ENCODE measurements around the gene HOXB2.

The HOXB2 gene

DNA sequence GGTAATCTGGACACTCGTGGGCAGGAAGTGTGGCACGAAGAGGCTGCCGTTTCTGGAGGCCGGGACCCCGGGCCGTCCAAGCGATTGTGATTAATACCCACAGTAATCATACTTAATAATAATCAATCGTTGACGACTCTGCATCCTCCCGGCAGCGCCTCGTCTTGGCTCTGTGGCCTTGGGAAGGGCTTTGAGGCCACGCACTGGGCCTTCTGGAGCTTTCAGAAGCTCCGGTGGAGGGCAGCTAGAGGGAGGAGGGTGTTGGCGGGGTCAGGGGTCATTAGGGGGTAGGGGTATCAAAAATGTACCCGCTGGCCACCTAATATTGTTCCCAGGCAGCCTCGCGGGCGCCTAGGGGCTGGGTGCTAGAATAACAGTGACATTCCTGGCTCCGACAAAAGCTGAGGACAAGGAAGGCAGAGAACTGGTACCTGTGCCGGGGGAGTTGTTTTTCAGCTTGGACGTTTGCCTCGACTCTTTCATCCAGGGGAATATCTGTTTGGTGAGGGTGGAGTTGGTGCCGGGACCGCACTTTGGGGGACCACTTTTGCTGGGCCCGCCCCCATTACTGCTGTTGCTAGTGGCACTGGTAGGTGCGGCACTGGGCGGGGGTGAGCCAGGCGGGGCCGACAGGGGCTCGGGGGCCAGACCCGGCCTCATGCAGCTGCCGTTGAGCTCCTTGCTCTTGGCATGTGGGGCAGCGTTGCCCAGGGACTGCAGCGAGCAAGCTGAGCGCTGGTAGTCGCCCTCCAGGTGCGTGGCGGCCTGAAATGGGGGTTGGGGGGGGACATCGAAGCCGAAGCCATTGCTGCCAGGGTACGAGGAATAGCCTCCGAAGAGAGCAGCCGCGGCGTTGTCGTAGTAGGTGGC lies 6.9 kb upstream of the HOXB2 start:
- no peak for DNase-seq

DNA sequence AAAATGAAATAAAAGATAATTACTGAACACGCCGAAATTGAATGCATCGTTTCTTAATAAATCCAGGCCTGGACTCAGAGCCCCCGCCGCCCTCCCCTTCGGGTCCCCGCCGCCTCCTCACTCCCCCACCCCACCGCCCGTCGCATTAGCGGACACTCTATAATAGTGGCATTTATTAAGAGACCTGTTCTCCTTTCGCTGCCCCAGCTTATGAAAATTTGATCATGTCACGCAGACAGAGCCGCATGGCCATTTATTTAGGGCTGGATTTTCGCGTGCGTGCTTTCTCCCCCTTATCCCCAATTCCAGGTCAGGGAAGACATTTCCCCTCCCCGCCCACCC lies 6.3 kb upstream of the HOXB2 start:
- no peak for DNase-seq

DNA sequence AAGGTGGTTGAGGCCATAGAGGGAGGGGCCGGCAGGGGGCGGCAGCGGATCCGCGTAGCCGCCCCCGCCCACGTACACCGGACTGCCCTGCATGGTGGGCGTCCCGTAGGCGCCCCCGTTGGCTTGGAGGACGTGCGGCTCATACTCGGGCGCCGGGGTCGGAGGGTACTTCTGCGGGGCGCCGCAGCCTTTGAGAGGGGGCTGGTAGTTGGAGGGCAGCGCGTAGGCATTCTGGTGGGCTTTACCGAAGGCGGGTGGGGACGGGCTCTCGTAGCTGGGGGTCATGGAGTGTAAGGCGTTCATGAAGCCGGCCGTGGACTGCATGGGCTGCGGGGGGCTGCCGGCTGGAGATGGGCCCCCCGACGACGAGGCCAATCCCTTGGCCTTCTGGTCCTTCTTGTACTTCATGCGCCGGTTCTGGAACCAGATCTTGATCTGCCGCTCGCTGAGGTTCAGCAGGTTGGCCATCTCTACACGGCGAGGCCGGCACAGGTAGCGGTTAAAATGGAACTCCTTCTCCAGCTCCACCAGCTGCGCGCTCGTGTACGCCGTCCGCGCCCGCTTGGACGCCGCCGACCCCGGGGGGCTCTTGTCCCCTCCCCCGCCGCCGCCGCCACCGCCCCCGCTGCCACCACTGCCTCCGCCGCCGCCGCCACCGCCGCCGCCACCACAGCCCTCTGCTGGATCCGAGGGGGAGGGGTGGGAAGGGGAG lies 5.7 kb upstream of the HOXB2 start:
- DNase-seq, result no peak

DNA sequence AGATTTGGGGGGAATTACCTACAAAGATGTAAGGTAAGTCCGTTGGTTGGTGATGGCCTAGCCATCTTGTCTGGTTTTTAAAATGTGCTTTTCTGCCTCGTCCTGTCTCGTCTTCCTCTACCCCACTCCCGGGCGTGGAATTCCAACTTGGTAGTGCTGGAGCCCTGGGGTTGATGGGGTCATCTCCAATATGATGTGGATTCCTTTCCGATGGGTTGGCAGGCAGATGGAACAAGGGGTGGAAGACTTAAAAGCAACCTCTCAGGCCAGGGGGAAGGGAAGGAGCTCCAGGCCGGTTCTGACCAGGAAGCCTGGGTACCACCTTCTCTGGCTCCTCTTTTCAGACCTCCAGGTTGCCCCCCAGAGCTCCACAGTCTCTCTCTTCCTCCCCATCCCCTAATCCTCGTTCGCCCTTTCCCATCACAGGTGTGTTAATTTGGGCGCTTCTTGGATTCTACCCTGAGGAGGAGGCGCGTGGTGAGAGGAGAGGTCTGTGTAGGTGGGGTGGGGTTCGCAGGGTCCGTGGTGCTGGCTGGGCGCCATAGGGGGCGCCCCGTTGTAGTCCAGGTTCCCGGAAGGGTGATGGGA lies 5.1 kb upstream of the HOXB2 start:
- DNase-seq, result no peak

DNA sequence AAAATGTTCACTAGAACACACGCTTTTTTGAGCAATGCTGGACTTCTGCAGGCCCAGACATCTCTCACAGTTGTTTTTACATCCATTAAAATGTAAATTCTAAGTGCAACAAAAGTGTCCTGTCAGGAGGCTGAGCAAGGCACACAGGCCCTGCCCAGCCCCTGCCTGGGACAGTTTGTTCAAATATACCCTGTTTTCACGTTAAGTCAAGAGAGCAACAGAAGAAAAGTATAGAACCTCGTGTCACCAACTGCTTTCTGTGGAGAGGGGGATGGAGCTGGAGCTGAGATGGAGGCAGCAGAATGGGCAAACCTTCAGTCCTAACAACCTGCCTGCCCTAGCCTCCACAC lies 4.3 kb upstream of the HOXB2 start:
- DNase-seq, result no peak

DNA sequence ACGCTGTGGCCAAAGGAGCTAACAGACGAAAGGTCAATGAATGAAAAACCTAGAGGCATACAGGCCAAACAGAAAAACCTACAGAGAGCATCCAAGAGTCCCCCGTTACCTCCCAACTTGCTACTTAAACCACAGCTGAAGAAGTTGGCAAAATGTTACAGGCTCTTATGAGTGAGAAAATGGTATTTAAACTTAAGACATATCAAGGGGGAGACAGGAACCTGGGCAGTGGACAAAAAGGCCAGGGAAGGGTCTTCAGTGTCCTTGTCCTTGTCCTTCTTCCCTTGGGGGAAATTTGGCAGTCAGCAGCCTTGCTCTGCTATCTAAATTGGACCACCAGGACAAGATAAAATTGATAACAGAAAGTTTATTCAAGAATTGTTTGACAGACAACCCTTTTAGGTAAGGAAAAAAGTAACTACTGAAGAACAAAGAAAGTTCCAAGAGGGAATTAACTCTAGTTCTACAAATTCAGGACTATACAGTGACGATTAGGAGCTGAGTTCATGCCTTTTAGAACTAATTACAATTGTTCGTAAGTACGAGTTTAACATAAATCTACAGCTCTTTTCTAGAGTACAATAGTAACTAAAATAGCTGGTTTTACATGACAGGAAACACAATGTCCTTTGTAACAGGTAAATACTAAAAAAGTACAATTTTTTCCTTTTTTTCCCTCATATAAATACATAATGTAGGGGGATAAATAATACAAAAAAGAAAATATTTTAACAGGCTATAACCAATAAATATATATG lies 3.8 kb upstream of the HOXB2 start:
- DNase-seq, result no peak

DNA sequence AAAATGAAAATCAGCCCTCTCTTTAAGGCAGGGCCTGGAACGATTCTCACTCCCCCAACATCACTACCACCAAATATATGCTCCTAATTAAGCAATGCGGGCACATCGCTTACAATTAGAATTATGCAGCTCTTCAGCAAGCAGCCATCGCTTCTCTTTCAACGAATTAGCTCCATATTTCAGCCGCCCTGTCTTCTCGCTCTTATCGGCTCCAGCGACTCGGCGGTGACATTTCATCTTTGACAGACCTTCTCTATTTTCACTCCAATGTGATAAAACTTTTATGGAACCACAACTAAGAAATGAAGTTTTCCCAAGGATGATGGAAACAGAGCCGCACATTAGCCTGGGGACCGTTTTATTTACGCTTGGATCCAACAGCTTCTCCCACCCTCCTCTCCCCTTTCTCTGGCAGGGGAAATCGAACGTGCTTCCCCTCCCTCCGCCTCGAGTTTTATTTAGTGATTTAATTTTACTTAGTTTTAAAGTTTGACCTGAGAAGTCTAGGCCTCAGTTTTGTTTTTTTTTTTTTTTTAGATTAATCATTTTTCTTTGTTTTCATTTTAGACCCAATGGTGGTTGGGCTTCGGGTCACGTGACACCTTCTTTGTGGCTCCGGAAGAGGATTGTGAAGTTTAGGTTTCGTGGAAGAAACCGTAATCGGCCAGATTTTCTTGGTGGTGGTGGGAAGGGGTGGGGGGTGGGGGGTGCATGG lies 3.1 kb upstream of the HOXB2 start:
- DNase-seq, result peak; percentile 83

DNA sequence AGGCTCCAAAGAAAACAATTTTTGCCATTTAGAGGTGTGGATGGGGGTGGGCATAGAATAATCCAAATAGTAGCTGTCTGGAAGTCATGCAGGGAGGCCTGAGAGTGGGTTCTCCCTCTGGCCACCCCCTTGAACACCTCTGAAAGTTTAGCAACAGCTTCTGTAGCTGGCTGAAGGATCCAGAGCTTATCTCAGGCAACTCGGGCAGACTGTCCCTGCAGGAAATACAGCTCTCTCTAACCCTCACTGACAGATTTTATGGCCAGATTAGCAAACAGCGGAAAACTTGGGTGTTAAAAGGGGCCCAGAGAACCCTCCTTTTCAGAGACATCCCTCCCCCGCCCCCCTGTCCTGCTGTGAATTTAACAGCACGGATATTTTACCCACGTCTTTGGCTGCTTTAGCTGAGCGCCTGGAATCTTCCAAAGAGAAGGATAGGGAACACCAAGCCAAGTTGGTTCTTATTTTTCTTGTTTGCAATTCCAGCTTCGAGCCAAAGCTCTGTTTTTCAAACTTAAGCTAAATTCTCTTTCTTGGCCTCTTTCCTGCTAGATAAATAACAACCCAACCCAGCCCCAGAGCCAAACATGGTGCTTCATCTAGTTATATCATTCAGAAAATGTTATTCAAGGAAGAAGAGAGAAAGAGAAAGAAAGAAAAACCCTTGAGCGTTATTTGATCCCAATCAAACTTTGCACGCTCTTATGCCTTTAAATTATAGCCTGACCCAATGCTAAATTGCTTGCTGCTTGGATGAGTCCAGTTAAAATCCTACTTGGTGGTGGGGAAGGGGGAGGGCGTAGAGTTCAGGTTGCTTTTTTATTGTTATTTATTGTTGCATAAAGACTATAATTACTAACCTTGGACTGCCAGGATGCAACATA lies 2.3 kb upstream of the HOXB2 start:
- peak; percentile 96 for DNase-seq

DNA sequence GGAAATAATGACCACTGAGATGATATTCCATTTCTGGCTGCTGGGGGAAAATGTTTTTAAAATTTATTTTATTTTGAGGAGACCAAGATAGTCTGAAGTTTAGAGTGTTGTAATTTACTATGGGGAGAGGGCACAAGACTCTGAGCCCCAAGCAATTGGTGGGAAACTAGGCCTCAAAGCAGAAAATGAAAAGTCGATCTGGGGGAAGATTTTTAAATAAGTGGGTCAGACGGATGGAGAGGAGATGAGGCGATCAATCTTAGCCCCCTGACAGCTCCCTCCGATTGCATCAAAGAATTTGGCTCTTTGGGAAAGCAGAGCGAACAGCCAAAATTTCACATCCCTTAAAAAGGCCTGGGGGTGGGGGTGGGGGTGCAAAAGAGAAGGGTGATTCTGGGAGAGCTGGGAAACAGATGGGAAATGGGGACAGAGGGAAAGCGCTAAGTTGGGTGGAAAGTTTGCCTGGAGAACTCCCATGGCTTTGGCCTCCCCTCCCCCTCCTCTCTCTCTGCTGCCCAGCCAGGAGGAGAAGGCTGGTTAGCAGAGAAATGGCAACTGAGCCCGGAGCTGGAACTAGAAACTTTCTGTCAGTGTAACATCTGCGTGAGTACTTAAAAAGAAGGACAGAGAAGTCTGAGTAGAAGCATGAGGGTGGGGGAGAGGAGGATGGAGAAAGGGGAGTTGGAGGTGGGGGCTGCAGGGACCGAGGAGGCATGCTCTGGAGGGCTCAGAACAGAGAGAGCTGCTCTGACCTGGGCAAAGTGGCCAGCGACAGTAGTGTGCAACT lies 1.4 kb upstream of the HOXB2 start:
- DNase-seq, result peak; percentile 32

DNA sequence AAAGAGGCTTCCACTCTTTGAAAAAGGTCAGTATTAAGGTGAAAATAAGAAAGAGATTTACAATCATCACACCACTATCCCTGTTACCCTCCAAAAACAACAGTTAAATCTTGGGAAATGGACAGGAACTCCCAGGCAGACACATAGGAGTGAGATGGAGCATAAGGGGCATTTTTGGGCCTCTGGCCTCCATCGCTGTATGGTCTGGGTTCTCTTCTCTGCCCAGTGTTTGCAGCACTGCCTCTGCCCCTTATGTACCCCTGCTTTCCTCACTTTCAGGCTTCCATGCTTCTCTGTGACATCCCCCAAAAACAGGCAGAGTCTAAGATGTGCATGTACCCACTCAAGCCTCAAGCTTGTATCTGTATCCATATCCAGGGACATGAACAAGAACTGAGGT lies 630 bp upstream of the HOXB2 start:
- DNase-seq, result no peak

DNA sequence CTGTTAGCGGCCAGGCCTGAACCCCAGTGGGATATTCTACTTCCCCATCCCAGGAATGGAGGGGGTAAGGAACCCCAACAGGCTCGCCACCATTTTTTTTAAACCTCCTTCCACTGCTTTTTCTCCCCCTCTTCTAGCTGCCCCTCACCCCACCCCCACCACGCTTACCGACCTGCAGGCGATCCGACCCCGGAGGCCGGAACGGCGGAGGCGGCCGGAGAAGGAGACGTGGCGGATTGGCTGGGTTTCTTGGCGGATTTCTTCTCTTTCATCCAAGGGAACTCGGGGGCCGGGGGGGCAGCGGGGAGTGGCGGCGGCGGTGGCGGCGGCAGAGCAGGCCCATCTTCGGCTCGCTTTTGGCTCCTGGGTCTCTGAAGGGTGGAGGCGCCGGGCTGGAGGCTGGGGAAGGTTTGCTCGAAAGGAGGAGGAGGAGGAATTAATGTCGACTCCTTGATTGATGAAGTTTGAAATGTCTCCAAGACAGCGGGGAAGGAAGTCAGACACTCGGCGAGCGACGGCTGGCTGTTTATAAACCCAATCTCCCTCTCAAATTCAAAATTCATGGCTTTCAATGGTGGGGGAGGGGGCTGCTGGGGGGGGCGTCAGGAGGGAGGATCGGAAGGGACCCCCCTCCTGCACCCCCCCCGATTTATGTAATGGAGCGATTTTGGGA lies 424 bp downstream of the HOXB2 start:
- DNase-seq, result peak; percentile 86

DNA sequence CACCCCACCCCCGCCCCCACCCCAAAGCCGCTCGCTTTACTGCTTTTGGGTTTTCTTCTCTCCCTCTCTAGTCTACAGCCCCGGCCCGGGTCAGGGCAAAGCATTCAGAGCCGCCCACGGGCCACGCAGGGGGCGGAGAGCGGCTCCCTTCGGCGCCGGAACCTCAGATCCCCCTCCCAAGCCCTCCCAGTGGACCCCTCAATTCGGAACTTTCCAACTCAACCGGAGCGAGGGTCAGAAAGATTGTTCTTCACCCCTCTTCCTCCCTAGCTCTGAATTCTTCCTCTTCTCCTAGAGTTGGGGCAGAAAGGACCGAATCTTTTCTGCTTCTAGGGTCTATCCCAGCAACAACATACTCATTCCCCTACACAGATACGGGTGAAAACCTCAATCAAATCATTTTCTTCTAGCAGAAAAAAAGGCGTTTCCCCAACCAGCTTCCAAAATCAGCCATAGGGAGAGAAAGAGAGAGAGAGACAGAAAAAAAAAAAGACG lies 1.0 kb downstream of the HOXB2 start:
- no peak for DNase-seq

DNA sequence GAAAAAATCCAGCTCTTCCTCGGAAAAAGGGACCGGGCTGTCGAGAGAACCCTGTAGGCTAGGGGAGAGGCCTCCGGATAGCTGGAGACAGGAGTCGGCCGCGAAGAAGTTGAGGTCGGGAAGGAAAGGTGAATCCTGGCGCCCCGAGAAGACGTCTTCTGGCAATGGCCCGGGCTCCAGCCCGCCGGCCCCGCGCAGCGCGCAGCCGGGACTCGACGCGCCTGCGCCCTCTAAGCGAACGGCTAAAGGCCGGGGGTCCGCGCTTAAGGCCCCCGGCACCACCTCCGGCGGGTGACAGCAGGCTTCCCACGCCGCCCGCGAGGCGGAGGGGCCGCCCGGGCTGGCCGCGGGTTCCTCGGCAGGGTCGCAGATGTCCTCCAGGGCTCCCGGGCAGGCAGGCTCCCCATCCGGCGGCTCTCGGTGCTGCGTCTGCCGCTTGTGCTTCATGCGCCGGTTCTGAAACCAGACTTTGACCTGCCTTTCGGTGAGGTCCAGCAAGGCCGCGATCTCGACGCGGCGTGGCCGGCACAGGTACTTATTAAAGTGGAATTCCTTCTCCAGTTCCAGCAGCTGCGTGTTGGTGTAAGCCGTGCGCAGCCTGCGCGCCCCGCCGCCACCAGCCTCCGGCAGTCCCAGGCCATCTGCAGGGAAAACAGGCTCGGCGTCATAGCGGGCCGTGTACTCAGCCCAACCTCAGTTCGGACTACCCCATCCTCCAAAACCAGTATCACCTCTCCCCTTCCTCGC lies 1.6 kb downstream of the HOXB2 start:
- peak; percentile 74 for DNase-seq

DNA sequence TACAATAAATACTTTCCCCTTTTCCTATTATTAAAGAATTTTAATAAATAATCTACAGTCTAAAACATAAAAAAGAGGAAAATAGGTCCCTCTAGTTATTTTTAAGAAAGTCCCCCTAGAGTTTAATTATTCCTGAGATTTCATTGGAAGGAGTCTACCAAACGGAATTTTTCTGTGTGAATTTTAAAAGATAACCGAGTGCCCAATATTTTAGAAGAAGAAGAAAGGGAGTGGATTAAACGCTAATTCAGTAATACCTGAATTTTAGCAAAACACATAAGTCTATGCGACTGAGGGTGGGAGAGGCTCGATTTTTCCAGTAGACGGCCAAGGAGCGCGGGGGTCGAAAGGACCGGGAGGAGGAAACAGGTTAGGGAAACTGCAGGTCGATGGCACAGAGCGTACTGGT lies 2.2 kb downstream of the HOXB2 start:
- no peak for DNase-seq

DNA sequence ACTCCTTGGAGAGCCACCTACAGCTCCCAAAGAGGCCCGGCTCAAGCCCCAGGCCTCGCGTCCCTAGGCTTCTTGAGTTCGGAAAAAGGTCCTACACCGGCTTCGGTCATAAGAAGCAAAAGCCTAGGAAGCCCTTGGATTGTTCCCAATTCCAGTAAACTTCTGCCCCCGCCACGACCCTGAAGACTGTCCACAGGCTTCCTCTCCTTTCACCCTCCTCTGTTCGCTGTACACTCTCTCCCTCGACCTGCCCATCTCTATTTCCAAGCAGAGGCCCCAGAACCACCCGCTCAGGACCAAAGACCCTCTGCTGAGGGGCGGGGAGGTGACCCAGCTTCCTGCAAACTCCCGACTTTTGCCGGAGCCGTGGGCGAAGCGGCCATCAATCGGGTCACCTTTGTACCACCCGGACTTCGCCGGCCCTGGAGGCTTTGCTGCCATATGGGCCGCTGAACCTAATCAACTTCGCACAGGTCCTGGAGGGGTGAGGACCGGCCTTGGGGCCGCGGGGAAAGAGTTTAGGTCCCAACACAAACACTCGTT lies 2.7 kb downstream of the HOXB2 start:
- DNase-seq, result peak; percentile 66

DNA sequence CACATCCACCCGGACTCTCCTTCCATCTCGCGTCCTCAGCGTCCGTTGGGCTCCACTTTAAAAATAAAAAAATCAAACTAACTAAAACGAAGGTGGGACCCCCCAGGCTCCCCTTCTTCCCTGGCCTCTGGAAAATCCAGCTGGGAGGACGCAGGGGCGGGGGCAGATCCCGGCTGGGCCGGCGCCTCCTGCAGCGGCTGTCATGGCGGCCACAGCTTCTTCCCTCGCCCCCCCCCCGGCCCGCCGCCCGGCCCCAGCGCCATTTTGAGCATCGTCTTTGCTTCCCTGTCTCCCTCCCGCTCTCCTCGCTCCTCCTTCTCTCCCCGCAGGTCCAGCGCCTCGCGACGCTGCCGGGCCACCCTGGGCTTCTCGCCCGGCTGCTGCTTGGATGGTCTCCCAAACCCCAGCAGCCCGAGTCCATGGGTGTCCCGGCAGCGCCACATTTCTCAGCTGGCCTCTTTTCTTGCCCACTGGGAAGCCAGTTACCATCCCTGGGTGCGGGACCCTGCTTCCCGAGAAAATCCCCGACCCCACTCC lies 3.3 kb downstream of the HOXB2 start:
- DNase-seq, result peak; percentile 77

DNA sequence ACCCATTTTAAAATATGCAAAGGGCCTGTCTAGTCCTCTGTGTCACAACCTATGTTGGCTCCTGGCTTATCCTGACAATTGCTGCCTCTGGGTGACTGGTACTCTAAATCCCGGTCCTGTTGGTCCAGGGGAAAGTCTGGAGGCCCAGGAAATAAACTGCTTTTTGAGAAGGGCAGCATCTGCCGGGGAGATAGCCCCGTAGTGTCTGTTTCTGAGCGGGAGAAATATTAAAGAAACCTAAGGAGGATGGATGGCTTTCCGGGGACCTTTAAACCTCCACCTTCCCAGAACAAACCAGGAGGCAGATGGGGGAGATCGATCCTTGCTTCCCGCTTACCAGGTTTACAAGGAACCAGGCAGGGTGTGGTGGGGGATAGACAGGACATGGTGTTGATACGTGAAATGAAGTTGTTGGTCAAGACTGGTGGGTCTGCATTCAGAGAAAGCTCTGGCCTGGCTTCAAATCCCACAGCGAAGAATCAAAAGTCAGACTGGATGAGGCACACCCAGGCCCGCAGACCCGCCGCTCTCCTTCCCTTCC lies 3.8 kb downstream of the HOXB2 start:
- peak; percentile 24 for DNase-seq

DNA sequence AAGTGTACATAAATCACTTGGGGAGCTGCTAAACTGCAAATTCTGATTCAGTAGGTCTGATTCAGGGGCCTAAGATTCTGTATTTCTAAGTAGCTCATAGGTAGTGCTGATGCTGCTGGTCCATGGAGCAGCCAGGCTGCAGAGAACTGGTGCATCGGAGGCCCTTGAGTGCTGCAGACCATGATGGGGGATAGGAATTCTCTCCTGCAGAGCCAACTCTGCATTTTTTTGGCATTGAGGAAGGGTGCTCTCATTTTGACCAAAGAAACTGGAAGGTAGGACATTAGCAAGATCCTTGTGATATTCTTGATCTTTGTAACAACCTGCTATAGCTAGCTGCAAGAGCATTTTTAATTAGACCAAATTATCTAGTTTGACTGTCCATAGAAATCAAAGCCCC lies 4.7 kb downstream of the HOXB2 start:
- no peak for DNase-seq
